SH-SY5Y (cell line): ENCODE results near the gene MYORG.

Experiments used
- GATA2 ChIP-seq: IDR thresholded peaks from 2 replicates; pipeline ENCODE4 v1.6.1; 2011; ENCODE audit warnings: mild to moderate bottlenecking, low read depth, low read length
- GATA3 ChIP-seq: IDR thresholded peaks from 2 replicates; pipeline ENCODE4 v1.6.1; 2011; ENCODE audit warnings: low read depth, mild to moderate bottlenecking, low read length, moderate library complexity

DNA sequence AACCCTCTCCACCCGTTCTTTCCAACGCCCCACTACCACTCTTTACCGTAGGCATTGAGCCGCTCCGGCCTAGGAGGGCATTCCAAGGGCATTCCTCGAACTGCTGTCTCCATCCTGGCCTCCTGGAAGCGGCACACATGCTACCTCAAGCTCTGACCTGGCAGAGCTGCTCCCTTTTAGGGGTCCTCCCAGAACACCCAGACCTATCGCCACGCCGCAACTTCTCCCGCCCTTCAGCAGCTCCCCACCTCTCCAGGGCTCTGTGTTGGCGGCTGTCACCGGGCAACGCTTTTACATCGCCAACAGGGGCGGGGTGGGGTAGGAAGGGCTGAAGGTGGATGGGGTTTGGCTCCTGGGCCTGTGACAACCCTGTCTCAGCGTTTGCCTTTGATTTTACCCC lies 4.6 kb upstream of the MYORG start:
- TF ChIP-seq GATA2 (no peak), GATA3 (no peak)
